H1 (cell line): ENCODE data around the gene RALGAPA1. TPM values are rescaled to one million over a fixed set of nuclear protein-coding genes. Genes with fewer than 3 reads are reported as not detected.

Source experiments
- ATF3 ChIP-seq: IDR thresholded peaks from 2 replicates; pipeline ENCODE4 v1.6.1; 2011; ENCODE audit warnings: low read depth, mild to moderate bottlenecking, low read length; ENCODE audit not compliant: insufficient read depth
- BCL11A ChIP-seq, 2 experiments: IDR thresholded peaks; one replicate each; pipeline ENCODE4 v1.6.1; 2011; ENCODE audit warnings: low read depth in 2 of 2, low read length in 2 of 2, mild to moderate bottlenecking in 2 of 2
- CBX5 ChIP-seq: fragments of 300-800, 300-1000 bp; sonication (generic); IDR thresholded peaks from 2 replicates; pipeline ENCODE4 v1.7.1; 2016; ENCODE audit warnings: antibody characterized with exemption, low read length, low read depth
- GTF2F1 ChIP-seq: IDR thresholded peaks from 2 replicates; pipeline ENCODE4 v1.6.1; 2012; ENCODE audit warnings: low read depth, low read length, improper control_type of control experiment, borderline replicate concordance
- HDAC2 ChIP-seq, 2 experiments: fragments of 300-600 bp in 1 of 2; sonication (generic) in 1 of 2; IDR thresholded peaks; 2 replicates each; pipeline ENCODE4 v1.6.1; 2011 to 2012; ENCODE audit warnings: low read depth in 2 of 2, low read length in 2 of 2, mild to moderate bottlenecking in 2 of 2, moderate library complexity in 2 of 2, borderline replicate concordance in 1 of 2, inconsistent platforms in 1 of 2
- PHF8 ChIP-seq: fragments of 200-600 bp; sonication (generic); conservative IDR thresholded peaks from 2 replicates; pipeline ENCODE4 v1.7.1; 2012; ENCODE audit warnings: low read depth, mild to moderate bottlenecking, inconsistent platforms, low read length, moderate library complexity
- POLR2A ChIP-seq, 2 experiments: IDR thresholded peaks; 1 replicate in 1 of 2; 2 replicates in 1 of 2; pipeline ENCODE4 v1.6.1; 2011; ENCODE audit warnings: low read depth in 2 of 2, low read length in 2 of 2, mild to moderate bottlenecking in 2 of 2; ENCODE audit errors: control extremely low read depth in 1 of 2
- POU5F1 ChIP-seq: IDR thresholded peaks from 2 replicates; pipeline ENCODE4 v1.6.1; 2011; ENCODE audit warnings: low read depth, mild to moderate bottlenecking, low read length, moderate library complexity
- RAD21 ChIP-seq, 2 experiments: IDR thresholded peaks in 1 of 2; conservative IDR thresholded peaks in 1 of 2; 2 replicates each; pipeline ENCODE4 v1.6.1; 2011; ENCODE audit warnings: low read depth in 2 of 2, low read length in 2 of 2, improper control_type of control experiment in 1 of 2, inconsistent platforms in 1 of 2, mild to moderate bottlenecking in 1 of 2, moderate library complexity in 1 of 2
- RBBP5 ChIP-seq: IDR thresholded peaks from 2 replicates; pipeline ENCODE4 v1.7.1; 2012; ENCODE audit warnings: low read depth, mild to moderate bottlenecking, inconsistent platforms, low read length, moderate library complexity, borderline replicate concordance
- RFX5 ChIP-seq: IDR thresholded peaks from 2 replicates; pipeline ENCODE4 v1.6.1; 2011; ENCODE audit warnings: low read depth, low read length, improper control_type of control experiment, borderline replicate concordance
- SP1 ChIP-seq: IDR thresholded peaks from 2 replicates; pipeline ENCODE4 v1.6.1; 2011; ENCODE audit warnings: low read depth, low read length
- SRF ChIP-seq: IDR thresholded peaks from 2 replicates; pipeline ENCODE4 v1.6.1; 2011; ENCODE audit warnings: mild to moderate bottlenecking, low read depth, low read length, moderate library complexity
- TAF7 ChIP-seq: optimal IDR thresholded peaks from 2 replicates; pipeline ENCODE3; 2011; ENCODE audit warnings: low read depth, mild to moderate bottlenecking, inconsistent platforms, low read length, moderate library complexity, borderline replicate concordance
- YY1 ChIP-seq: IDR thresholded peaks from 2 replicates; pipeline ENCODE4 v1.6.1; 2011; ENCODE audit warnings: low read depth, mild to moderate bottlenecking, low read length
- ZNF274 ChIP-seq: IDR thresholded peaks from 2 replicates; pipeline ENCODE4 v1.7.0; 2012; ENCODE audit warnings: low read length, borderline replicate concordance; ENCODE audit errors: extremely low read depth
- polyA plus RNA-seq, 7 experiments: library from polyadenylated mRNA; depleted of rRNA in 3 of 7; stranded (reverse) in 5 of 7; unstranded in 2 of 7; fragments of >200 nt in 5 of 7; fragments of 200-250 nt in 2 of 7; gene quantifications; 1 replicate in 5 of 7; 2 replicates in 1 of 7; 4 replicates in 1 of 7; pipeline versions ENCODE4 v1.2.1 to v1.2.3, GENCODE V29; 2011 to 2013; ENCODE audit warnings: missing spikeins in 2 of 7, mixed read lengths in 2 of 7
- total RNA-seq: library from RNA; stranded (reverse); fragmentation: NEBNext Ultra II Directional; extraction: Animal tissue kit (Norgen Biotek cat#: 25700); gene quantifications from 2 replicates; pipeline ENCODE4 v1.2.1, GENCODE V29; 2021

Gene RALGAPA1
- total and polyA plus RNA-seq, 2 of the 8 experiments (the other 6 are each of a cell fraction or from before 2014, with no cell fraction given), result 4.2 to 26.7 TPM

- TF ChIP-seq CBX5, result no peak
- no peak for TF ChIP-seq POLR2A (IDR thresholded peaks at IDR 0.05; ENCODE audit: control extremely low read depth in 1 of 2, low read depth in 2 of 2, low read length in 2 of 2)
- TF ChIP-seq GTF2F1, result no peak
- peak; percentile 82 for TF ChIP-seq YY1
- no peak for TF ChIP-seq RFX5
- no peak for TF ChIP-seq SRF
- TF ChIP-seq RAD21 (IDR thresholded peaks at IDR 0.05 in 1 of 2, conservative IDR thresholded peaks at IDR 0.05 in 1 of 2; ENCODE audit: low read depth in 2 of 2, low read length in 2 of 2), result peak in 1 of 2 experiments; percentile 18; a peak in 1 of 4 replicates
- no peak for TF ChIP-seq BCL11A (IDR thresholded peaks at IDR 0.05; ENCODE audit: low read depth in 2 of 2, low read length in 2 of 2)
- no peak for TF ChIP-seq ZNF274
- TF ChIP-seq PHF8, result no peak
- peak; percentile 99 to 100 for TF ChIP-seq HDAC2 (IDR thresholded peaks at IDR 0.05; ENCODE audit: borderline replicate concordance in 1 of 2, low read depth in 2 of 2, low read length in 2 of 2)
- peak; percentile 98 for TF ChIP-seq TAF7
- TF ChIP-seq POU5F1, result no peak
- peak; percentile 74; the same call in 1 of the 2 replicates for TF ChIP-seq RBBP5
- no peak for TF ChIP-seq ATF3
- TF ChIP-seq SP1, result no peak
These were observed 274.1 kb downstream of the RALGAPA1 start (continued) for GRCh38 chr14:35534873-35535482.
